Measurements from ENCODE around the gene TTYH3.

DNA sequence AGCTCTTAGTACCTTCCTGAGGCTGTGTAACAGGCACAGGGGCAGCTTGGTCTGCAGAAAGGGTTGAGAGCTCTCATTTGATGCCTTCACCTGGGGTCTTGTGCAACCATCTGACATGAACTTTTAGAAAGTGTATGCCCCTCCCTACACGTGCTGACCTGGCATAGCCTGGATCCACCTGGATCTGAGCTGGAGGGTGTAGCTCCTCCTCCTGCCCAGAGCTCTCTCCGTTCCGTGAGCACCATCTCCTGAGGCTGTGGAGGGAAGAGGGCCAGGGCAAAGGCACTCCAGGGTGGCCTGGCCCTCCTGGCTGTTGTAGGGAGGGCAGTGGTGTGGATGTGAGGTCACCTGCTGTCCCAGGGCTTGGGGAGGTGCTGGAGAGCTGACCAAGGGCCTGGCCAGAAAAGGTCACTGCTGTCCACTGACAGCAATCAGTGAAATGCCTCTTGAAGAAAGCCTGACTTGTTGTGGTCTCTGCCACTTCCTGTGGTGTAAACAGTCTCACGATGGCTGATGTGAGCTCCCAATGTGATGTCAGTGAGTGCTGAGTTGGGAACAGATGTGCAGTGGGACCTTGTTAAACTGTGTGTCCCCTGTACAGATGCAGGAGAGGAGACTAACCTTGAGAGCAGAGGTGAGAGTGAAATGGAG lies 79.2 kb downstream of the TTYH3 start:
- TF ChIP-seq, protein P1, sequence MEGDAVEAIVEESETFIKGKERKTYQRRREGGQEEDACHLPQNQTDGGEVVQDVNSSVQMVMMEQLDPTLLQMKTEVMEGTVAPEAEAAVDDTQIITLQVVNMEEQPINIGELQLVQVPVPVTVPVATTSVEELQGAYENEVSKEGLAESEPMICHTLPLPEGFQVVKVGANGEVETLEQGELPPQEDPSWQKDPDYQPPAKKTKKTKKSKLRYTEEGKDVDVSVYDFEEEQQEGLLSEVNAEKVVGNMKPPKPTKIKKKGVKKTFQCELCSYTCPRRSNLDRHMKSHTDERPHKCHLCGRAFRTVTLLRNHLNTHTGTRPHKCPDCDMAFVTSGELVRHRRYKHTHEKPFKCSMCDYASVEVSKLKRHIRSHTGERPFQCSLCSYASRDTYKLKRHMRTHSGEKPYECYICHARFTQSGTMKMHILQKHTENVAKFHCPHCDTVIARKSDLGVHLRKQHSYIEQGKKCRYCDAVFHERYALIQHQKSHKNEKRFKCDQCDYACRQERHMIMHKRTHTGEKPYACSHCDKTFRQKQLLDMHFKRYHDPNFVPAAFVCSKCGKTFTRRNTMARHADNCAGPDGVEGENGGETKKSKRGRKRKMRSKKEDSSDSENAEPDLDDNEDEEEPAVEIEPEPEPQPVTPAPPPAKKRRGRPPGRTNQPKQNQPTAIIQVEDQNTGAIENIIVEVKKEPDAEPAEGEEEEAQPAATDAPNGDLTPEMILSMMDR (conservative IDR thresholded peaks at IDR 0.05 in 1 of 2, IDR thresholded peaks at IDR 0.05 in 1 of 2; ENCODE audit: low read depth in 1 of 2, low read length in 2 of 2), result no peak
- no peak for TF ChIP-seq EZH2 (IDR thresholded peaks at IDR 0.05; ENCODE audit: low read length, missing control alignments)

All from fibroblast of lung (primary cell).